Measurements from ENCODE around the gene RAD51AP2.

The RAD51AP2 gene

GRCh38 chr2:17555150-17555549, 36.9 kb upstream of the RAD51AP2 start:
- no peak overlapping the region for H2BK120ac ChIP-seq (ENCODE audit: low read depth, low read length)
- H3K23ac ChIP-seq (ENCODE audit: low read length) = no peak overlapping the region
- H3K27me3 ChIP-seq (ENCODE audit: insufficient read depth, low read length, poor library complexity) = no peaks in the 10 kb centered on the region
- H3K4me3 ChIP-seq (ENCODE audit: low read length) = no peak overlapping the region
- H3K79me2 ChIP-seq (ENCODE audit: control insufficient read depth, insufficient read depth, low read length) = peaks cover 6% of the 10 kb centered on the region
- H2BK15ac ChIP-seq (replicated peaks; ENCODE audit: low read depth) = no peak overlapping the region
- no peak overlapping the region for H2AK5ac ChIP-seq (ENCODE audit: low read length)
- no peaks in the 10 kb centered on the region for H3K36me3 ChIP-seq (ENCODE audit: control insufficient read depth, insufficient read depth, low read length)
- no peak overlapping the region for H3K4ac ChIP-seq (ENCODE audit: low read depth, low read length)
- H3K9ac ChIP-seq (ENCODE audit: low read length) = no peak overlapping the region
- no peaks in the 10 kb centered on the region for H3K79me1 ChIP-seq (ENCODE audit: low read length)
- H4K5ac ChIP-seq (ENCODE audit: low read length) = no peak overlapping the region
- no peak overlapping the region for H4K8ac ChIP-seq (ENCODE audit: low read depth, low read length)
- H3K18ac ChIP-seq (ENCODE audit: low read length) = no peak overlapping the region
- no peak overlapping the region for H2BK5ac ChIP-seq (ENCODE audit: low read length)
- H3K4me2 ChIP-seq (ENCODE audit: low read length) = no peak overlapping the region
- no peak overlapping the region for H3K27ac ChIP-seq (ENCODE audit: low read depth, low read length)
- H3K4me1 ChIP-seq (ENCODE audit: control insufficient read depth, low read depth, low read length) = peaks cover 2% of the 10 kb centered on the region
- H3K56ac ChIP-seq (ENCODE audit: low read length) = no peak overlapping the region
- no CpG with 5 or more reads among the region's 1 CpG for WGBS (ENCODE audit: extremely low coverage, insufficient coverage, low lambda C conversion rate)
- no peak for DNase-seq

- Histone ChIP-seq H3K23ac (ENCODE audit: low read length) (no peak overlapping the region), H3K27me3 (ENCODE audit: insufficient read depth, low read length, poor library complexity) (no peaks in the 10 kb centered on the region), H3K4me3 (ENCODE audit: low read length) (no peak overlapping the region), H2AK5ac (ENCODE audit: low read length) (no peak overlapping the region), H3K36me3 (ENCODE audit: control insufficient read depth, insufficient read depth, low read length) (no peaks in the 10 kb centered on the region), H4K8ac (ENCODE audit: low read depth, low read length) (no peak overlapping the region), H3K4ac (ENCODE audit: low read depth, low read length) (no peak overlapping the region), H3K79me2 (ENCODE audit: control insufficient read depth, insufficient read depth, low read length) (peaks cover 19% of the 10 kb centered on the region), H3K9ac (ENCODE audit: low read length) (no peak overlapping the region), H2BK15ac (replicated peaks; ENCODE audit: low read depth) (no peak overlapping the region), H3K18ac (ENCODE audit: low read length) (peak overlapping the region; percentile 41), H2BK120ac (ENCODE audit: low read depth, low read length) (no peak overlapping the region), H3K79me1 (ENCODE audit: low read length) (no peaks in the 10 kb centered on the region), H3K4me1 (ENCODE audit: control insufficient read depth, low read depth, low read length) (peaks cover 2% of the 10 kb centered on the region), H2BK5ac (ENCODE audit: low read length) (no peak overlapping the region), H3K27ac (ENCODE audit: low read depth, low read length) (no peak overlapping the region), H4K5ac (ENCODE audit: low read length) (no peak overlapping the region), H3K56ac (ENCODE audit: low read length) (no peak overlapping the region), H3K4me2 (ENCODE audit: low read length) (no peak overlapping the region)
- no peak for DNase-seq
- no CpG with 5 or more reads among the region's 2 CpGs for WGBS (ENCODE audit: extremely low coverage, insufficient coverage, low lambda C conversion rate)
Measured at GRCh38 chr2:17550907-17551306, 32.7 kb upstream of the RAD51AP2 start.

- Histone ChIP-seq H3K27me3 (ENCODE audit: insufficient read depth, low read length, poor library complexity) (no peaks in the 10 kb centered on the region), H3K56ac (ENCODE audit: low read length) (no peak overlapping the region), H3K23ac (ENCODE audit: low read length) (no peak overlapping the region), H2AK5ac (ENCODE audit: low read length) (no peak overlapping the region), H3K4me1 (ENCODE audit: control insufficient read depth, low read depth, low read length) (peaks cover 14% of the 10 kb centered on the region), H3K79me2 (ENCODE audit: control insufficient read depth, insufficient read depth, low read length) (peaks cover 19% of the 10 kb centered on the region), H2BK15ac (replicated peaks; ENCODE audit: low read depth) (no peak overlapping the region), H3K79me1 (ENCODE audit: low read length) (no peaks in the 10 kb centered on the region), H3K27ac (ENCODE audit: low read depth, low read length) (no peak overlapping the region), H4K8ac (ENCODE audit: low read depth, low read length) (no peak overlapping the region), H3K4me3 (ENCODE audit: low read length) (no peak overlapping the region), H4K5ac (ENCODE audit: low read length) (no peak overlapping the region), H2BK5ac (ENCODE audit: low read length) (no peak overlapping the region), H3K36me3 (ENCODE audit: control insufficient read depth, insufficient read depth, low read length) (no peaks in the 10 kb centered on the region), H3K18ac (ENCODE audit: low read length) (no peak overlapping the region), H3K9ac (ENCODE audit: low read length) (no peak overlapping the region), H3K4ac (ENCODE audit: low read depth, low read length) (no peak overlapping the region), H2BK120ac (ENCODE audit: low read depth, low read length) (no peak overlapping the region), H3K4me2 (ENCODE audit: low read length) (no peak overlapping the region)
- no CpG with 5 or more reads among the region's 5 CpGs for WGBS (ENCODE audit: extremely low coverage, insufficient coverage, low lambda C conversion rate)
- no peak for DNase-seq
Measured at GRCh38 chr2:17547737-17548136, 29.5 kb upstream of the RAD51AP2 start.

GRCh38 chr2:17547237-17547636, 29.0 kb upstream of the RAD51AP2 start:
- H3K79me2 ChIP-seq (ENCODE audit: control insufficient read depth, insufficient read depth, low read length) = peaks cover 22% of the 10 kb centered on the region
- no peak overlapping the region for H4K8ac ChIP-seq (ENCODE audit: low read depth, low read length)
- H2BK15ac ChIP-seq (replicated peaks; ENCODE audit: low read depth) = no peak overlapping the region
- no peak overlapping the region for H3K56ac ChIP-seq (ENCODE audit: low read length)
- no peak overlapping the region for H2BK5ac ChIP-seq (ENCODE audit: low read length)
- no peak overlapping the region for H3K4ac ChIP-seq (ENCODE audit: low read depth, low read length)
- no peak overlapping the region for H2AK5ac ChIP-seq (ENCODE audit: low read length)
- H3K27ac ChIP-seq (ENCODE audit: low read depth, low read length) = no peak overlapping the region
- H3K4me1 ChIP-seq (ENCODE audit: control insufficient read depth, low read depth, low read length) = peaks cover 14% of the 10 kb centered on the region
- no peak overlapping the region for H3K4me3 ChIP-seq (ENCODE audit: low read length)
- no peak for DNase-seq
- H3K79me1 ChIP-seq (ENCODE audit: low read length) = no peaks in the 10 kb centered on the region
- H4K5ac ChIP-seq (ENCODE audit: low read length) = no peak overlapping the region
- no peak overlapping the region for H3K23ac ChIP-seq (ENCODE audit: low read length)
- no peak overlapping the region for H2BK120ac ChIP-seq (ENCODE audit: low read depth, low read length)
- H3K4me2 ChIP-seq (ENCODE audit: low read length) = no peak overlapping the region
- no peaks in the 10 kb centered on the region for H3K27me3 ChIP-seq (ENCODE audit: insufficient read depth, low read length, poor library complexity)
- no peak overlapping the region for H3K18ac ChIP-seq (ENCODE audit: low read length)
- WGBS (ENCODE audit: extremely low coverage, insufficient coverage, low lambda C conversion rate) = no CpG with 5 or more reads among the region's 2 CpGs
- H3K36me3 ChIP-seq (ENCODE audit: control insufficient read depth, insufficient read depth, low read length) = no peaks in the 10 kb centered on the region
- no peak overlapping the region for H3K9ac ChIP-seq (ENCODE audit: low read length)

GRCh38 chr2:17545680-17546613, 27.7 kb upstream of the RAD51AP2 start:
- no peak for DNase-seq
- no CpG with 5 or more reads among the region's 5 CpGs for WGBS (ENCODE audit: extremely low coverage, insufficient coverage, low lambda C conversion rate)
- H3K56ac ChIP-seq (ENCODE audit: low read length) = no peak overlapping the region
- no peak overlapping the region for H3K4me3 ChIP-seq (ENCODE audit: low read length)
- H3K4me2 ChIP-seq (ENCODE audit: low read length) = no peak overlapping the region
- H3K18ac ChIP-seq (ENCODE audit: low read length) = no peak overlapping the region
- no peak overlapping the region for H4K8ac ChIP-seq (ENCODE audit: low read depth, low read length)
- no peak overlapping the region for H2BK120ac ChIP-seq (ENCODE audit: low read depth, low read length)
- H3K27me3 ChIP-seq (ENCODE audit: insufficient read depth, low read length, poor library complexity) = no peaks in the 10 kb centered on the region
- no peak overlapping the region for H3K9ac ChIP-seq (ENCODE audit: low read length)
- H3K27ac ChIP-seq (ENCODE audit: low read depth, low read length) = no peak overlapping the region
- peaks cover 30% of the 10 kb centered on the region for H3K79me2 ChIP-seq (ENCODE audit: control insufficient read depth, insufficient read depth, low read length)
- H2AK5ac ChIP-seq (ENCODE audit: low read length) = no peak overlapping the region
- H2BK15ac ChIP-seq (replicated peaks; ENCODE audit: low read depth) = no peak overlapping the region
- no peaks in the 10 kb centered on the region for H3K79me1 ChIP-seq (ENCODE audit: low read length)
- no peak overlapping the region for H3K23ac ChIP-seq (ENCODE audit: low read length)
- no peak overlapping the region for H4K5ac ChIP-seq (ENCODE audit: low read length)
- no peak overlapping the region for H2BK5ac ChIP-seq (ENCODE audit: low read length)
- H3K4ac ChIP-seq (ENCODE audit: low read depth, low read length) = no peak overlapping the region
- peaks cover 16% of the 10 kb centered on the region for H3K4me1 ChIP-seq (ENCODE audit: control insufficient read depth, low read depth, low read length)
- H3K36me3 ChIP-seq (ENCODE audit: control insufficient read depth, insufficient read depth, low read length) = no peaks in the 10 kb centered on the region

Measured in mesendoderm (in vitro differentiated cells).